ENCODE data around the gene EVA1A.

Gene EVA1A

DNA sequence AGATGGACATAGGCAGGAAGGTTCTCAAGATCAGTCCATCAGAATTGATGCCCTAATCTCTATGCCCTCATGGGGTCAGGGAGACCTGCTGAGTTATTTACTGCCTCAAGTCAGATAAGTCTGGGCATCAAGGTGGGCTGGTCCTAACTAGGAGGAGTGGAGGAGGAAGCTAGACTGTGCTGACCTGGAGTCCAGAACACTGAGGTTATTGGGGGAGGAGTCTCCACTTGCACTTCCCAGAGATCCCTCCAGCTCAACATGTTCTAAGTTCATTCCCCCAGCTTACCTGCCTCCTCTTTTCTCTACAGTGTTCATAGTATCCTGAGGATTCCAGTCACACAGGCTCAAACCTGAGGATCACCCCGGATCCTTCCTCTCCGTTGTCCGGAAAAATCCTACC, 19.3 kb downstream of the EVA1A start:
- DNase-seq (ENCODE audit: low spot score in 2 of 2) (no peak), ATAC-seq (replicated peaks; ENCODE audit: extremely low read depth, poor library complexity, severe bottlenecking) (no peak)
- no peak overlapping the region for H3K27ac Mint-ChIP-seq (ENCODE audit: low read depth)
- no peak overlapping the region for H3K4me3 Mint-ChIP-seq
- peaks cover 15% of the 10 kb centered on the region for H3K27me3 Mint-ChIP-seq
- no peaks in the 10 kb centered on the region for H3K36me3 Mint-ChIP-seq (ENCODE audit: insufficient read depth)
- H3K9me3 Mint-ChIP-seq, result no peaks in the 10 kb centered on the region
- no peaks in the 10 kb centered on the region for H3K4me1 Mint-ChIP-seq

DNA sequence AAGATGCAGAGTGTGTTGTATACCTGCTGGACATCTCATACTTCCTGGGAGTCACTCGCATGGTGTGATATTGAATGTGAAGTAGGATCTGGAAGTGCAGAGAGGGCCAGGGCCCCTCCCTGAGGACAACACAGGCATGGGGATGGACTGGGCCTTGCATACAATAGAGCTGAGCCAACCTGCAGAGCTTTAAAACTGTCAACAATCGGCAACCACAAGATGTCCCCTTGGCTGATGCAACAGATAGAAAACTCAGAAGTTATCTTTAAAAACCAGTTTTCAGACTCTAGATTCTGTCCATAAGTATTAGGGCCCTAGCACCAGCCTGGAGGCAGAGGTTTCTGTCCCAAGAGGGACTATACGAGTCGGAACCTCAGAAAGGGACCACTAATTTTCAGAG, 19.7 kb downstream of the EVA1A start:
- Mint-ChIP-seq H3K36me3 (ENCODE audit: insufficient read depth) (no peaks in the 10 kb centered on the region), H3K4me1 (no peaks in the 10 kb centered on the region), H3K27me3 (peaks cover 11% of the 10 kb centered on the region), H3K4me3 (no peak overlapping the region), H3K9me3 (no peaks in the 10 kb centered on the region), H3K27ac (ENCODE audit: low read depth) (no peak overlapping the region)
- no peak for ATAC-seq (replicated peaks; ENCODE audit: extremely low read depth, poor library complexity, severe bottlenecking)
- DNase-seq (ENCODE audit: low spot score in 2 of 2), result no peak

DNA sequence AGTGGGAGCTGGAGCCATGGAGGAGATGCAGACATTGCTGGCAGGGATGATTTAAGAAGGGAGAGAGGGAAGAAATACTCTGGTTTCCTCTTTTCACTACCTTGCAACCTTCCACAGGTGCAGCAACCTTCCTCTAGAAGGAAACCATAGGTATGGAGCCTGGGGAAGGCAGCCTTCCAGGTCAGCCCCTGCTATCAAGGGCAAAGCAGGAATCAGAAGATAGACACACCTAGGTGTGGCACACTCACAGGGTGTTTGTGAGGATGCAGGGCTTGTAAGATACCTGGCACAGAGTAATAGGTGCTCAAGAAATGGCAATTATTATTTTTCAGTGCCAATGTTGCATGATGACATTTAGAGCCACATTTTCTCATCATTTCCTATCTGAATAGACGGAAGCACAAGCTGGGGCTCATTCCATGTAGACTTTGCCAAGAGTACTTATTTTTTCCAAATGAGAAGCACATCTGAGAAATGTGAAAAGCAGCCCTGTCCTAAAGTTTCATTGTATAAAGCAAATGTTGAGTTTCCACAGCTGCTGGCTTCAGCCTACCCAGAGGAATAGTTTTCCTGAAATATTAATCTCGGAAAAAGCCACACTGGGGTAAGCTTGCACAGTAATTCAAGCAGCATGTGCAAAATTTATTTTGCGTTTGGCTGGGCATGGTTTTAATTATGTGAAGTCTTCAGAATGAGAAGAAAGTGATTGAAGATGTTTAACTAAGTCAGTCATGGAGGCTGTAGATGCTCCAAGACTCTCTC, 20.6 kb downstream of the EVA1A start:
- Mint-ChIP-seq H3K36me3 (ENCODE audit: insufficient read depth) (no peaks in the 10 kb centered on the region), H3K4me1 (no peaks in the 10 kb centered on the region), H3K27ac (ENCODE audit: low read depth) (no peak overlapping the region)

DNA sequence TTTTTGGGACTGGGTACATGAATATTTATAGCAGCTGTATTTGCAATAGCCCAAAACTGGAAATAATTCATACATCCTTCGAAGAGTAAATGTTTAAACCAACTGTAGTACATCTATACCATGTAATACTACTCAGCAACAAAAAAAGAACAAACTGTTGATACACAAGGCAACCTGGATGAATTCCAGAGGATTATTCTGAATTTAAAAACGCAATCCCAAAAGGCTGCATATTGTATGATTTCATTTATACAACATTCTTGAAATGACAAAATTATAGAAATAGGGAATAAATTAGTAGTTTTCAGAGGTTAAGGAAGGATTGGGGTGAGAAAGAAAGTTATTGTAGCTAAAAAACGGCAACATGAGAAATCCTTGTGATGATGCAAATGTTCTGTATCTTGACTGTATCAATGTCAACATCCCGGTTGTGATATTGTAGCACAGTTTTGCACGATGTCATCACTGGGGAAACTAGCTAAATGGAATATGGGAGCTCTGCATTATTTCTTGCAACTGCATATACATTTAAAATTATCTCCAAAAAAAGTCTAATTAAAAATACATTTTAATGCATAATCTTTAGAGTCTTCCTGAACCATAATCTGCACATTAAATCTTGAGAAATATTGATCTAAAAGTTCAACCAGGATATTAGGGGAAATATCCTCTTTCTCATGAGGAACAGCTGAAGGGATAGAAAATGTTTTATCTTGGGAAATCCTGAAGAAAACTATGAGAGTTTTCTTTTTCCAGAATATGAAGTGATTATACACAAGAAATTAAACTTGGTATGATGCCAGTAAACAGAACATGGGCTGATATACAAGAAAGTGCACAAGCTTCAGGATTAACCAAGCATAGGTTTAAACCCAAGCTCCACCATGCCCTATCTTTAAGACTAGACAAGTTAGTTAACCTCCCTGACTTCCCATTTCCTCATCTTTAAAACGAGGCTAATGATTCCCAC, 21.9 kb downstream of the EVA1A start:
- H3K27ac Mint-ChIP-seq (ENCODE audit: low read depth), result no peak overlapping the region
- no peaks in the 10 kb centered on the region for H3K36me3 Mint-ChIP-seq (ENCODE audit: insufficient read depth)
- no peak for DNase-seq (ENCODE audit: low spot score in 2 of 2)
- no peak for ATAC-seq (replicated peaks; ENCODE audit: extremely low read depth, poor library complexity, severe bottlenecking)
- no peaks in the 10 kb centered on the region for H3K9me3 Mint-ChIP-seq
- H3K4me3 Mint-ChIP-seq, result no peak overlapping the region
- no peaks in the 10 kb centered on the region for H3K27me3 Mint-ChIP-seq
- H3K4me1 Mint-ChIP-seq, result no peaks in the 10 kb centered on the region

More for the DNA sequence above, 20.6 kb downstream of the EVA1A start:
- ATAC-seq (replicated peaks; ENCODE audit: extremely low read depth, poor library complexity, severe bottlenecking) (no peak), DNase-seq (ENCODE audit: low spot score in 2 of 2) (no peak)
- Mint-ChIP-seq H3K9me3 (no peaks in the 10 kb centered on the region), H3K27me3 (peaks cover 2% of the 10 kb centered on the region), H3K4me3 (no peak overlapping the region)

DNA sequence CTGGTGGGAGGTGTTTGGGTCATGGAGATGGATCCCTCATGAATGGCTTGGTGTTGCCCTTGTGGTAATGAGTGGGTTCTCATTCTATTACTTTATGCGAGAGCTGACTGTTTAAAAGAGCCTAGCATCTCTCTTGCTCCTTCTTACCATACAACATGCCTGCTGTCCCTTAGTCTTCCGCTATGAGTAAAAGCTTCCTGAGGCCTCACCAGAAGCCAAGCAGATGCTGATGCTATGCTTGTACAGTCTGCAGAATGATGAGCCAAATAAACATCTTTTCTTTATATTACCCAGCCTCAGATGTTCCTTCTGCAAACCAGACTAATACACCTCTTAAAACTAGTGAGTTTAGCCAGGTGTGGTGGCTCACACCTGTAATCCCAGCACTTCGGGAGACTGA, 23.1 kb downstream of the EVA1A start:
- ATAC-seq (replicated peaks; ENCODE audit: extremely low read depth, poor library complexity, severe bottlenecking) (no peak), DNase-seq (ENCODE audit: low spot score in 2 of 2) (no peak)
- Mint-ChIP-seq H3K4me3 (no peak overlapping the region), H3K36me3 (ENCODE audit: insufficient read depth) (no peaks in the 10 kb centered on the region), H3K9me3 (no peaks in the 10 kb centered on the region), H3K27me3 (no peaks in the 10 kb centered on the region), H3K27ac (ENCODE audit: low read depth) (no peak overlapping the region), H3K4me1 (no peaks in the 10 kb centered on the region)

DNA sequence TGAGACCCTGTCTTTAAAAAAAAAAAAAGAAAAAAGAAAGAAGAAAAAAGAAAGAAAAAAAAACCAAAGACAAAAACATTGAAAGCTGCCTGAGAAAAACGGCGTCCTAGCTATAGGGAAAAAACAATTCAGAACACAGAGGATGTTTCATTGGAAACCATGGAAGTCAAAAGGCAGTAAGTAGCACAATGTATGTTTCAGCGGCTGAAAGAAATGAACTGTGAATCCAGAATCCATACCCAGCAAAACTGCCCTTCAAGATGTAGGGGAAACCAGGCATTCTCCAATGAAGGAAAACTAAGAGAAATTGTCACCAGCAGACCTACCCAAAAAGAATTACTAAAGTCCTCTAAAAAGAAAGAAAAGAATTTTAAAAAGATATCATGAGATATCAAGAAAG, 27.6 kb downstream of the EVA1A start:
- Mint-ChIP-seq H3K27ac (ENCODE audit: low read depth) (no peak overlapping the region), H3K27me3 (peaks cover 1% of the 10 kb centered on the region), H3K36me3 (ENCODE audit: insufficient read depth) (no peaks in the 10 kb centered on the region), H3K4me3 (no peak overlapping the region), H3K9me3 (no peaks in the 10 kb centered on the region), H3K4me1 (no peaks in the 10 kb centered on the region)
- ATAC-seq (replicated peaks; ENCODE audit: extremely low read depth, poor library complexity, severe bottlenecking) (no peak), DNase-seq (ENCODE audit: low spot score in 2 of 2) (no peak)

DNA sequence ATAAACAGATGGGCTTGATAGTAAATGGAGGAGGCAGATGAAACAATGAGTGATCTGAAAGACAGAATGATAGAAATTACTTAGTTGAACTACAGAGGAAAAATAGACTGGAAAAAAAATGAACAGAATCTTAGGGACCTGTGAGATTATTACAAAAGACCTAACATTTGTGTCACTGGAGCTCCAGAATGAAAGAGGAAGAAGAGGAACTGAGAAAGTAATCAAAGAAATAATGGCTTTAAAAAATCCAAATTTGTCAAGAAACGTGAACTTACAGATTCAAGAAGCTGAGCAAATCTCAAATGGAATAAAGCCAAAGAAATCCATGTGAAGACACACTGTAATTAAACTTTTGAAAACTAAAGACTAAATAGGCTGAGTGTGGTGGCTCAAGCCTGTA, 28.3 kb downstream of the EVA1A start:
- no peaks in the 10 kb centered on the region for H3K4me1 Mint-ChIP-seq
- no peak for ATAC-seq (replicated peaks; ENCODE audit: extremely low read depth, poor library complexity, severe bottlenecking)

DNA sequence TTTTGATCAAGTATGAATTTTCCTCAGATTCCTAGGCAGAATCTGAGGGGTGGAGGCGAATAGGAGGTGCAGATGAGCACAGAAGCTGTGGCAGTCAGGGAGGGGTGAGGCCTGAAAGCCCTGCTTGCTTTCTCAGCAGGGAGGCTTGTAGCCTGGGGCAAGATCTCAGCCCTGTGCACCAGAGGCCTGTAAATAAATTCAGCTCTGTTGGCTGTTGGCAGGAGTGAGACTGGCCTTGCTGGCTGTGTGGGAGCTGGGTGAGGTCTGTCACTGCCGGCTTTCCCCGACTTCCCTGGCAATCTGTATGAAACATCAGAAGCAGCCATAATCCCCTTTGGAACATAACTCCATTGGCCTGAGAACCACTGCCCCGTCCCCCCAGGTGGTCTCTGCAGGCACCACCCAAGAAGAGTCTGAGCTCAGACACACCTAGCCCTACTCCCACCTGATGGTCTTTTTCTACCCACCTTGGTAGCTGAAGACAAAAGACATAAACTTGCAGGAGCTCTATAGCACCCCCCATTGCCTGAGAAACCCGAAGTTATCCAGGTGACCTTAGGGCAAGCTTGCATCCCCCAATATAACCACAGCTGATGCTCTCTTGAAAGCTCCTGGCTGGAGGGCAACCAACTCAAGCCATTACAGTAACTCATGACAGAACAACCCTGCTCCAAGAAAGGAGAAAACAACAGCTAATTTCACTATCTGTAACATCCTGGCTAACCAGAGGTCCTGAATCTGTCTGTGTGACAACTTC, 32.3 kb downstream of the EVA1A start:
- Mint-ChIP-seq H3K4me3 (no peak overlapping the region), H3K4me1 (no peaks in the 10 kb centered on the region), H3K27ac (ENCODE audit: low read depth) (no peak overlapping the region), H3K9me3 (no peaks in the 10 kb centered on the region), H3K27me3 (peaks cover 16% of the 10 kb centered on the region), H3K36me3 (ENCODE audit: insufficient read depth) (no peaks in the 10 kb centered on the region)
- DNase-seq (ENCODE audit: low spot score in 2 of 2) (no peak), ATAC-seq (replicated peaks; ENCODE audit: extremely low read depth, poor library complexity, severe bottlenecking) (no peak)

More for the DNA sequence above, 28.3 kb downstream of the EVA1A start:
- Mint-ChIP-seq H3K27me3 (peaks cover 8% of the 10 kb centered on the region), H3K36me3 (ENCODE audit: insufficient read depth) (no peaks in the 10 kb centered on the region), H3K4me3 (no peak overlapping the region), H3K9me3 (no peaks in the 10 kb centered on the region), H3K27ac (ENCODE audit: low read depth) (no peak overlapping the region)
- no peak for DNase-seq (ENCODE audit: low spot score in 2 of 2)

DNA sequence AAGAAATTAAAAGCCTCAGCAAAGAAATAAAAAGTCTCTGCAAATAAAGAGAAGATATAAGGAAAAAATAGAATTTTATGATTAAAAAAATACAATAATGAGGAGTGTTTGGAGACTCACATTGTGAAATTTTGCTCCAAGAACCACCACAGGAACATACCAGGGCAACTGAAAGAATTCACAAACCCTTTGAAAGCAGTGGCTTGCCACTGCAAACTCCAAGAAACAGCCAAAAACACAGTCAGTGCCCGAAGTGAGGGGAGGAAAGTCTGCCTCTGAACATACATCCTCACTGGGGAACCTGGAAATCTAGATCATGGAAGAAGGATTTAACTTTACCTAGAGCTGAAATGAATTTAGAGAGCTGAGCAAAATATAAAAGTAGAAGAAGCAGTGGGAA, 33.1 kb downstream of the EVA1A start:
- ATAC-seq (replicated peaks; ENCODE audit: extremely low read depth, poor library complexity, severe bottlenecking), result no peak
- peaks cover 16% of the 10 kb centered on the region for H3K27me3 Mint-ChIP-seq
- no peaks in the 10 kb centered on the region for H3K4me1 Mint-ChIP-seq
- no peaks in the 10 kb centered on the region for H3K36me3 Mint-ChIP-seq (ENCODE audit: insufficient read depth)
- no peak overlapping the region for H3K27ac Mint-ChIP-seq (ENCODE audit: low read depth)
- H3K4me3 Mint-ChIP-seq, result no peak overlapping the region
- H3K9me3 Mint-ChIP-seq, result no peaks in the 10 kb centered on the region
- no peak for DNase-seq (ENCODE audit: low spot score in 2 of 2)

DNA sequence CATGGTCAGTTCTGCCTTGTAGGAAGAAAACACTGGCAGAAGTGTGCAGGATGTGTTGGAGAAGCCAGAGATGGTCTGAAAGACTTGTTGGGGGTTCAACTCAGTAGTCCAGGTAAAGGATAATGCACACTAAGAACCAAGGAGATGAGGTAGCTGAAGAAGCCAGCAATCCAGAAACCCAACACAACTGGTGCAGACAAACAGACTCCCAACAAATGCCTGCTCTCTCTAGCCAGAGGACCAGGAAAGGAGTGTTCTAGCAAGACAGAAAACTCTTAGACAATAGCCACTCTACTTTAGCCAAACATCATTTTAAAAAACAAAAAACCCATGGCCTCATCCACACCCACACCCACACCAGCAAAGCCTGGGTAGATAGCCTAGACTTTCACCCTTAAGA, 33.9 kb downstream of the EVA1A start:
- Mint-ChIP-seq H3K36me3 (ENCODE audit: insufficient read depth) (no peaks in the 10 kb centered on the region), H3K4me1 (no peaks in the 10 kb centered on the region), H3K9me3 (no peaks in the 10 kb centered on the region), H3K4me3 (no peak overlapping the region), H3K27ac (ENCODE audit: low read depth) (no peak overlapping the region), H3K27me3 (peaks cover 16% of the 10 kb centered on the region)
- no peak for DNase-seq (ENCODE audit: low spot score in 2 of 2)
- ATAC-seq (replicated peaks; ENCODE audit: extremely low read depth, poor library complexity, severe bottlenecking), result no peak

DNA sequence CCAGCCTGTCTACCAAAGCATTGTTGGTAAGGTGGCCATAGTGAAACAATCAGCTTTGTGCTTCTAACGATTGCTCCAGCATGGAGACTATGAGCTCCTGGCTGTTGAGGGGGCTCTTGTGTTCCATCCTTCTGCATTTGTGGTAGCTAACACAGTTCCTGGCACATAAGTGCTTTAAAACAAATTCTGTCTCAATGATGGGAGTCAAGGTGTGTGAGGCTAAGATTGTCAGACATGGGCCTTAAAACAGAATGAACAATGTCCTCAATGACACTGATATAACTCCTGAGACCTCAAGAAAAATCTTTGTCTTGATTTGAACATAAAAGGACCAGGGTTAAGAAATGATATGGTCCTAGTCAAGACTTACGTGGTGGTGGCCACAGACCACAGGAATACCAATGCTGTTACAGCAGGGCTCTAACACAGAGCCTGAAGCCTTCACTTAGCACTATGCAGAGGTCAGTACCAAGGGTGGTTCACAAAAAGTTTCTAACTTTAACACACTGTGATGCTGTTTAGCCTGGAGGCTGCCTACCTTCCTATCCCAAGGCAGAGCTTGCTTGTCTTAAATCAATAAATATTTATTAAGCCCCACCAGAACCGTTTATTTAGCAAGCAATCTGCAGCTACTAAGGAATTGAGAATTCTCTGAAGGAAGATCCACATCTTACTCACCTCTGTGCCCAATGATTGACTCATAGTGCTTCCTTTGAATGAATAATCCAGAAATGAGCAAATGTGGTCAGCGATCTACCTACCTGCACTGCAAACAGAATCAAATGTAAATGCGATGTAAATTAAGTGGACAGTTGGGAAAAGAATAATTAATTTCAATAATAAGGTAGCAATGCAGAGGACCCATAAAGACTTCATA, 35.1 kb downstream of the EVA1A start:
- Mint-ChIP-seq H3K27ac (ENCODE audit: low read depth) (no peak overlapping the region), H3K4me1 (no peaks in the 10 kb centered on the region), H3K4me3 (no peak overlapping the region), H3K9me3 (no peaks in the 10 kb centered on the region), H3K27me3 (peaks cover 16% of the 10 kb centered on the region), H3K36me3 (ENCODE audit: insufficient read depth) (no peaks in the 10 kb centered on the region)
- DNase-seq (ENCODE audit: low spot score in 2 of 2) (no peak), ATAC-seq (replicated peaks; ENCODE audit: extremely low read depth, poor library complexity, severe bottlenecking) (no peak)
